IPS-15b (cell line): ENCODE measurements around the gene DLGAP1.

Experiments
- H3K27me3 ChIP-seq: one replicate; pipeline ENCODE4 v1.6.1; 2013; ENCODE audit warnings: low read length; ENCODE audit not compliant: control insufficient read depth, insufficient read depth
- H3K36me3 ChIP-seq: one replicate; pipeline ENCODE4 v1.6.1; 2013; ENCODE audit warnings: low read length; ENCODE audit not compliant: control insufficient read depth, insufficient read depth
- H3K4me1 ChIP-seq: one replicate; pipeline ENCODE4 v1.6.1; 2013; ENCODE audit warnings: mild to moderate bottlenecking, low read length; ENCODE audit not compliant: control insufficient read depth, insufficient read depth
- H3K4me3 ChIP-seq: one replicate; pipeline ENCODE4 v1.5.1; 2013; ENCODE audit warnings: low read depth, low read length
- H3K9ac ChIP-seq: one replicate; pipeline ENCODE4 v1.6.1; 2013; ENCODE audit warnings: low read depth, mild to moderate bottlenecking, low read length
- H3K9me3 ChIP-seq: one replicate; pipeline ENCODE4 v1.6.1; 2013; ENCODE audit warnings: mild to moderate bottlenecking, low read length; ENCODE audit not compliant: control insufficient read depth, insufficient read depth

DLGAP1 gene

DNA sequence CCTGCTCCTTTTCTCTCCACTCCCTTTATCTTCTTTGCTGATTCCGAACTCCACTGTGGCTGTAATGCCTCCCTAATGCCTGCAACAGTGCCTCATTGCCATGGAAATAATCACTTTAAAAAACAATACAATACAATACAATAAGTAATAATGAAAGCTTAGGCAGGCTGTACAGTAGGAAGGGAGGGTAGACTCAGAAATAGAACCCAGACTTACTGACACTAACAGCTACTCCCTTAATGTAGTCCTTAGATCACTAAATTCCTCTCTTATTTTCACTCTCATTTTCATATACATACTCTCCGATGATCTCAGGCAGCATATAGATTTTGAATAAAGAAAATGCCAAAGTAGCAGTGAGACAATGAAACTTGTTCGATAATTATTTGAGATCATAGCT lies 70.2 kb downstream of the DLGAP1 start:
- Histone ChIP-seq H3K4me3 (no peak overlapping the region), H3K9ac (no peak overlapping the region), H3K4me1 (no peaks in the 10 kb centered on the region), H3K36me3 (no peaks in the 10 kb centered on the region), H3K27me3 (no peaks in the 10 kb centered on the region), H3K9me3 (no peaks in the 10 kb centered on the region)

DNA sequence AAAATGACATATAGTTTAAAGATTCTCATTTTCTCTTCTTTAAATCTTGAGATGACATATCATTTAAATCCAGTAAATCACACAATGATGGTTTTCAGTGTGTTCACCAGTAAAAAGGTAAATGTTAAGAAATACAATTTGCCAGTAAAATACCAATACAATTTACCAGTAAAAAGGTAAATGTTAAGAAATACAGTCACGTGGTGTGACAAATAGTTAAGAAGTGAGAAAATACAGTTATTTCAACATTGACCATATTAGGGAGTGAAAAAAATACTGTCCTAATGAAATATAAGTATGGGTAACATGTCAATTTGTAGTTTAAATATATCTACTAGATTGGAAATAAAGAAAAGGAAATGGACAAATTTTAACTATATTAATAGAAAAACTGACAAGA lies 80.5 kb downstream of the DLGAP1 start:
- no peaks in the 10 kb centered on the region for H3K27me3 ChIP-seq

DNA sequence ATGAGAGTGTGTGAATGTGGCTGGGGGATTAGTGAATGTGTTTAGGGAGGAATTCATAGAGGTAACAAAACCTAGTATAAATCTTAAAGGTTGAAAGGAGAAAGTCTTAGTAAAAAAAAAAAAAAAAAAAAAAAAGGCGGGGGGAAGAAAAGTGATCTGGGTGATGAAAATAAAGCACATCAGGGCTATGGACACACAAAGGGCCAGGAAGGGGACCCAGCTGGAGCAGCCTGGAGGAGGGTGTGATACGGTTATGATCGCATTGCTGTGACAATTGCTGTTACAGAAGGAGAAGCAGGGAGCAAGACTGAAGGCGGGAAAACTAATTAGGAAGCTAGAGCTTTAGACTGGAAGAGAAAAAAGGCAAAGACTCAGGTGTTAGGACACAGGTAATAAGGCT lies 85.4 kb downstream of the DLGAP1 start:
- Histone ChIP-seq H3K9me3 (no peaks in the 10 kb centered on the region), H3K9ac (no peak overlapping the region), H3K27me3 (no peaks in the 10 kb centered on the region), H3K36me3 (no peaks in the 10 kb centered on the region), H3K4me3 (no peak overlapping the region), H3K4me1 (peaks cover 6% of the 10 kb centered on the region)

More for the DNA sequence above, 80.5 kb downstream of the DLGAP1 start:
- Histone ChIP-seq H3K9ac (no peak overlapping the region), H3K36me3 (no peaks in the 10 kb centered on the region), H3K4me3 (no peak overlapping the region), H3K4me1 (peaks cover 6% of the 10 kb centered on the region), H3K9me3 (no peaks in the 10 kb centered on the region)

DNA sequence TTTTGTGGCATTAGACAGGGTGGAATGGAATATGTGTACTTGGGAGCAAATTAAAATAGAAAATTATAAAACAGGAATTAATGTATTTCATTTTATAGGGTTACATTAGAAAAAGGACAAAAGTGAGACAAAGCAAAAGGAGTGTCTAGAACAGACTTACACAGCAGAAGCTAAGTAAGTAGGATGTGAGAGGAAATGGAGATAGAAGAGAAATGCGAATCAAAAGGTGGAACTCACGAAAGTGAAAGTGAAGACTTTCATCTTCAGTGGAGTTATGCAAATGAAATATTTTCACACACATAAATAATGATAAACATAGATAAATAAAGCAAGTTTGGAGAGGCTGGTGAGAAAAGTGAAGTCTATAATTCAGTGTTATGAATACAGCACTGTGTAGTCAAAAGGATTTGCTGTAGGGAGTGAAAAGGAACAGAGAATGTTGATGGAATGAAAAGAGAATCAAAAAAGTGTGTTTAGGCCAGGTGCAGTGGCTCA lies 94.8 kb downstream of the DLGAP1 start:
- no peaks in the 10 kb centered on the region for H3K36me3 ChIP-seq
- peaks cover 24% of the 10 kb centered on the region for H3K4me1 ChIP-seq
- H3K27me3 ChIP-seq: no peaks in the 10 kb centered on the region
- H3K9ac ChIP-seq: no peak overlapping the region
- no peaks in the 10 kb centered on the region for H3K9me3 ChIP-seq
- no peak overlapping the region for H3K4me3 ChIP-seq

DNA sequence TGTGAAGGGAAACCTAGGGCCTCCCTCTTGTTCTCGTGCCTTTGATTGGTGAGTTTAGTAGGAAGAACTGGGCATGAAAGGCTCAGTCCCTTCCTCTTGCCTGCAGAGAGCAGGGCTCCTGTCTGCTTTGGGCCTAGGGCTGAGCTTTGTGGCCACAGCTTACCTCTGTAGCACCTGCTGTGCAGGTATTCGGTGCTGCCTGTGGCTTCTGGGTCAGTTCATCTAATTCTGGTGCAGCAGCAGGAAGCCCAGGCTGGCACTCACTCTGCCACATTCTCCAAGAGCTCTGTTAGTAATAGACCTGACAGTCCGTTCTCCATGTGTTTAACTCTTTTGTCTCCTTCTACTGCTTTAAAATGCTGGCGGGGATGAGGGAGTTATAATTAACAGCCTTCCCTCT lies 96.5 kb downstream of the DLGAP1 start:
- H3K4me1 ChIP-seq: peaks cover 34% of the 10 kb centered on the region
- H3K36me3 ChIP-seq: no peaks in the 10 kb centered on the region
- no peak overlapping the region for H3K4me3 ChIP-seq
- H3K9ac ChIP-seq: no peak overlapping the region
- H3K27me3 ChIP-seq: no peaks in the 10 kb centered on the region
- H3K9me3 ChIP-seq: no peaks in the 10 kb centered on the region

DNA sequence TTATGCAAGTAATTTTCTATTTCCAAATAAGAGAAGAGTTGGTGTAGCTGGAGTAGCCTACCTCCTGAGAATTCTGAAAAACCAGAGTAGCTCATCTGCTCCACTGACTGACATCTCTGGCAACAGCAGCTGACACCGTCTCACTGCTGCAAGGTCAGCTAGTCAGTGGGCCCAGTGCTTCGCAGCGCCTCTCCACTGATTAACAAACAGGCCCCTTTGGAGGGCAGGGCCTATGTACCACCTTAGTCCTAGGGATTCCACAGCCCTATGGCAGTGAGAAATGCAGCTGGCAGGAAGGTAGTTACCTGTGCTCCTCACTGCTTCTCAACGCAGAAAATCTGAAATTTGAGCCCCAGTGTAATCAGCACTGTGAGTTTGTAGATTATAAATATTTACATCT lies 97.5 kb downstream of the DLGAP1 start:
- H3K27me3 ChIP-seq: no peaks in the 10 kb centered on the region
- H3K9me3 ChIP-seq: no peaks in the 10 kb centered on the region
- H3K4me3 ChIP-seq: no peak overlapping the region
- peaks cover 40% of the 10 kb centered on the region for H3K4me1 ChIP-seq
- H3K9ac ChIP-seq: no peak overlapping the region
- no peaks in the 10 kb centered on the region for H3K36me3 ChIP-seq

DNA sequence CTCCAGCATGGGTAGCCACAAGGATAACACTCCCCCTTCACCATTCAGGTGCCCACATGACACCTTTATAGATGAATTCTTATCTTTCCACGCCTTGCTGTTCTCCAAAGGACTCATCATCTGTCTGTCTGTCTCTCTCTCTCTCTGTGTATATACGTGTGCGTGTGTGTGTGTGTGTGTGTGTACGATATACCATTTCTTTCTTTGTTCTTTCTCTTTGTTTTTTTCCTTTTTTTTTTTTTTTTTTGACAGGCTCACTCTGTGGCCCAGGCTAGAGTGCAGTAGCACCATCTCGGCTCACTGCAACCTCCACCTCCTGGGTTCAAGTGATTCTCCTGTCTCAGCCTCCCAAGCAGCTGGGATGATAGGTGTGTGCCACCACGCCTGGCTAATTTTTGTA lies 98.2 kb downstream of the DLGAP1 start:
- Histone ChIP-seq H3K36me3 (no peaks in the 10 kb centered on the region), H3K27me3 (no peaks in the 10 kb centered on the region), H3K9ac (no peak overlapping the region), H3K4me3 (no peak overlapping the region), H3K9me3 (no peaks in the 10 kb centered on the region), H3K4me1 (peaks cover 47% of the 10 kb centered on the region)

DNA sequence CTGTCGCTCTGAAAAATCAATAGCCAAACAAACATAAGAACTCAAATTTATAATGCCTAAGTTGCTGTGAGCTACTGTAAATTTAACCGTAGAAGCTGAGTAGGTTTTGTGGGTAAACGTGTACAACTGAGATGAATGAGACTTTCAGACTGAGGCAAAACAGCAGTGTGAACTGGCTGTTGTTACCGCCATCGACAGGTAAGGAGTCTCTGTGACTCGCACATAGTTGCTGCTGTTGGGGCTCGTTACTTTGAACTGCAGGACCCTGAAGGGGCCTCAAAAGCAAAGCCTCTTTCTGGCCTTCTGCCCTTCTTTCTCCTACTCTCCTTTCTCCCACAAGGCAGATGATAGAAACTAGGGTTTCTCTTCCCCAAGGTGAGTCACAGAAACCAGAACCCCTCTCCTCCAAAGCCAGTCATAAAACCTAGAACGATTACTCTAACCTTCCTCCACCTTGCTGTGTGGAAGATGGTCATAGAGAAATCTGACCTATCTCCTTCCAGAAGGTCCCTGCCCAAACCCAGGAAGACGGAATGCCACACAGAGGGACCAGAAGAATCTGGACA lies 101.2 kb downstream of the DLGAP1 start:
- H3K9ac ChIP-seq: no peak overlapping the region
- no peaks in the 10 kb centered on the region for H3K27me3 ChIP-seq

DNA sequence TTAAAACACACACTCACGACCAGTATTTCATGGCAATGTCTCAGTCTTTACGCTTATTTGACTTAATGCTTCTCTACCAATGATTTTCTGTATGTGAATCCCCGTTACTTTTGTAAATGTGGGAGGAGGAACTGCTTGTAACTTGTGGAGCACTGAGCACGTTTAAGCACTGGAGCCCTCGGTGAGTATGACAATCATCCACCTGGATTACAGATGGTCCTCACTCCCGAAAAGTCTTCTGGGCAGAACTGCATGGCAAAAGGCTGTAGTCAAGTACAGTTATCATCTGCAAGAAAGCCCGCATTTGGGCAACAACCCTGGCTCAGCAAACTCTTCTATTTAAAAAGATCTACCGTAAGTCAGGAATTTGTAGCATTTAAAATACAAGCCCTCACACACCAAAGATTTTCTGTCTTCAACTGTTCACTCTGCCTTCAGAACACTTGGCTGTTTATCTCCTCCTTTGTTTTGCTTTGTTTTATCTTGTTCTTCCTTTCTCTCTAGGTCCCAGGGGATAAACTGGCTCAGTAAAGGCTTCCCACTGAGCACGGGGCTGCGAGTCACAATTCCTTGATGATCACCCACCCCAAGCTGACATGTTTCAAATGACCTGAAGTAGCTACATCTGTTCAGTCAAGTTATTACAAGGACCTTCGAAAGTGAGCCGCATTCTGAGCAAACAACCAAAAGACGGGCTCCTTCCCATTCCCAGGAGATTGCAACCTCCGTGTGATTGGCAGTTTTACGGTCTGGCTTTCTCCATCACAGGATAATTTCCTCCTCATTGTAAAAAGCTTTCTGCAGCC lies 102.2 kb downstream of the DLGAP1 start:
- Histone ChIP-seq H3K9ac (no peak overlapping the region), H3K4me3 (no peak overlapping the region), H3K27me3 (no peaks in the 10 kb centered on the region)

More for the DNA sequence above, 101.2 kb downstream of the DLGAP1 start:
- Histone ChIP-seq H3K9me3 (no peaks in the 10 kb centered on the region), H3K4me1 (peaks cover 41% of the 10 kb centered on the region), H3K4me3 (no peak overlapping the region), H3K36me3 (no peaks in the 10 kb centered on the region)

DNA sequence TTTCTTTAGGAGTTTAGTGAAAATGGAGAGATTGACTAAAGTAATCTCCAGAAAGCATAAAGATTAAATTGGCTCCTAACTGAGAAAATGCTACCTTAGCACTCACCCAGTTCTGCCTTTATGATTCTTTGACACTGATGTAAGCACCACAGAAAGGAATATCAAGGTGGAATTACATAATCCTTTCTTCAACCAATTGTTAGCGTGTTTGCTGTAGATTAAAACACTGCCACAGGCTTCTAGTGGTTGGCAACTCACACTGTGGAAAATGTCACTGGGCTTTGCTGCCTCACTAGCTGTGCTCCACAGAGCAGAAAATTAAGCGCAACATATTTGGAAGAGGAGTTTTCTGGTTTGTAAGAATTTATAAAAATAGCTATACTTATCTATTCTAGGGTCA lies 104.1 kb downstream of the DLGAP1 start:
- H3K9ac ChIP-seq: no peak overlapping the region
- H3K36me3 ChIP-seq: no peaks in the 10 kb centered on the region
- peaks cover 25% of the 10 kb centered on the region for H3K4me1 ChIP-seq
- no peaks in the 10 kb centered on the region for H3K9me3 ChIP-seq
- no peaks in the 10 kb centered on the region for H3K27me3 ChIP-seq
- H3K4me3 ChIP-seq: no peak overlapping the region

More for the DNA sequence above, 102.2 kb downstream of the DLGAP1 start:
- Histone ChIP-seq H3K4me1 (peaks cover 31% of the 10 kb centered on the region), H3K9me3 (no peaks in the 10 kb centered on the region), H3K36me3 (no peaks in the 10 kb centered on the region)

DNA sequence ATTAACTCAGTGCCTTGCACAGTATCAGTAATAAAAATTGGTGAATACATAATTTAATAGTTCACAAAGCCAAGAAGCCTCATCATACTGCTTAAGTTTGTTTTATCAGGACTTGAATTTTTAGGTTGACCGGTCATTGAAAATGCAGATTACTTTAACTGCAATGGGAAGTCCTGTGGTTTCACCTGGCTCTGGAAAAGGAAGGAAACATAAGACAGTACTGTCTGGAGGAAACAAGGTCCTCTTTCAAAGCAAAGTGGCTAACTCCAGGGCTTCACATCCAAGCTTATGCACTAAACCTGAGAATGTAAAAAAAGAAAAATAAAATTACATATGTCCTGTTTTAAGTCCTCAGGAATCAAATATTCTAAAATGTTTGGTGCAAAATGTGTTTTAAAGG lies 119.7 kb downstream of the DLGAP1 start:
- peaks cover 7% of the 10 kb centered on the region for H3K4me1 ChIP-seq
- no peaks in the 10 kb centered on the region for H3K27me3 ChIP-seq
- no peaks in the 10 kb centered on the region for H3K36me3 ChIP-seq
- H3K9ac ChIP-seq: no peak overlapping the region
- H3K4me3 ChIP-seq: no peak overlapping the region
- H3K9me3 ChIP-seq: no peaks in the 10 kb centered on the region

DNA sequence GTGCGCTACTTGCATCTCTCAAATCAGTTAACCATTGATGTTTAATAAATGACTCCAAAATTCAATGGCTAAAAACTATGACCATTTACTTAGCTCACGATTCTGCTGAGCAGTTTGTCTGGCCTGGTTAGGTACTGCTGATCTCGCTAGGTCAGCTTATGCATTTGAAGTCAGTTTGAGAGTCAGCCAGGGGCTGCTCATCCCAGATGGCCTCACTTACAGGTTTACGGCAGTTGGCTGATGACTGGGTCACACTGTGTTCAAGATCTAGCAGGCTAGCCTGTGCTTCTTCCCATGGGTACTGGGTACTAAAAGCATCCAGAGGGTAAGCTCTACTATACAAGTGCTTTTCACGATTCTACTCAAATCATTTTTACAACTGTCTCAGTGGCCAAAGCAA lies 122.1 kb downstream of the DLGAP1 start:
- Histone ChIP-seq H3K27me3 (no peaks in the 10 kb centered on the region), H3K4me1 (peaks cover 9% of the 10 kb centered on the region), H3K9me3 (no peaks in the 10 kb centered on the region), H3K4me3 (no peak overlapping the region), H3K36me3 (no peaks in the 10 kb centered on the region), H3K9ac (no peak overlapping the region)
